SW480 (cell line): ENCODE data around the gene KHK.

Experiments used
- DNase-seq: peaks from one replicate; pipeline ENCODE4 v3.0.0-alpha.2; 2016; ENCODE audit warnings: low spot score

Gene KHK

GRCh38 chr2:27081984-27082772 is 4.4 kb upstream of the KHK start:
- DNase-seq: no peak

GRCh38 chr2:27082773-27083409 is 3.7 kb upstream of the KHK start:
- no peak for DNase-seq

- DNase-seq: no peak
Observed at GRCh38 chr2:27083410-27084296, 2.9 kb upstream of the KHK start.

- DNase-seq: no peak
Observed at GRCh38 chr2:27084297-27085061, 2.1 kb upstream of the KHK start.

- DNase-seq: no peak
Observed at GRCh38 chr2:27085062-27085672, 1.4 kb upstream of the KHK start.

- DNase-seq: peak; percentile 79
Observed at GRCh38 chr2:27085673-27086089, 891 bp upstream of the KHK start.

- peak; percentile 93 for DNase-seq
Observed at GRCh38 chr2:27086090-27086723, 365 bp upstream of the KHK start.

- no peak for DNase-seq
Observed at GRCh38 chr2:27087823-27088410, 1.3 kb downstream of the KHK start.

- DNase-seq: no peak
Observed at GRCh38 chr2:27088634-27089033, 2.1 kb downstream of the KHK start.

GRCh38 chr2:27089111-27089954 is 2.8 kb downstream of the KHK start:
- no peak for DNase-seq

GRCh38 chr2:27091746-27092695 is 5.4 kb downstream of the KHK start:
- no peak for DNase-seq

- DNase-seq: no peak
Observed at GRCh38 chr2:27092696-27093429, 6.3 kb downstream of the KHK start.

- DNase-seq: no peak
Observed at GRCh38 chr2:27093430-27094352, 7.1 kb downstream of the KHK start.

- no peak for DNase-seq
Observed at GRCh38 chr2:27094353-27094984, 7.9 kb downstream of the KHK start.

GRCh38 chr2:27095427-27095744 is 8.8 kb downstream of the KHK start:
- DNase-seq: no peak
